Left ventricle myocardium inferior (tissue), 1 donor: Measurements from ENCODE around the gene RPN2. TPM values are rescaled to one million over a fixed set of nuclear protein-coding genes. Genes with fewer than 3 reads are reported as not detected.

Source experiments
- DNase-seq: peaks from one replicate; pipeline ENCODE4 v3.0.0-alpha.2; 2020
- H3K27ac ChIP-seq: fragments of 200-600 bp; replicated peaks from 2 replicates; pipeline ENCODE4 v1.8.0; 2021
- H3K27me3 ChIP-seq: fragments of 200-600 bp; 2 replicates; pipeline ENCODE4 v1.8.0; 2021; ENCODE audit warnings: low read depth
- H3K36me3 ChIP-seq: fragments of 200-600 bp; 2 replicates; pipeline ENCODE4 v1.8.0; 2021
- H3K4me1 ChIP-seq: fragments of 200-600 bp; 2 replicates; pipeline ENCODE4 v1.8.0; 2021
- H3K4me3 ChIP-seq: fragments of 200-600 bp; 2 replicates; pipeline ENCODE4 v1.8.0; 2021; ENCODE audit warnings: mild to moderate bottlenecking, moderate library complexity
- H3K9me3 ChIP-seq: fragments of 200-600 bp; replicated peaks from 2 replicates; pipeline ENCODE4 v1.8.0; 2021
- intact Hi-C: fragments of 100-400 bp; cut with micrococcal nuclease; formaldehyde crosslinking; loops from one replicate; pipeline ENCODE4 v1.11.0; 2022
- total RNA-seq: library from RNA; stranded (reverse); fragmentation: NEBNext Ultra II Directional; extraction: Animal tissue kit (Norgen Biotek cat#: 25700); gene quantifications from one replicate; pipeline ENCODE4 v1.2.1, GENCODE V29; 2021
- TF ChIP-seq, protein P1 (sequence below): fragments of 200-600 bp; IDR thresholded peaks from 2 replicates; pipeline ENCODE4 v1.8.0; 2021; ENCODE audit warnings: antibody characterized with exemption, mild to moderate bottlenecking, borderline replicate concordance
- donor health status: DM: no; HTN: yes; CAD: no; lungs with severe emphysema.

Gene RPN2
- total RNA-seq, 1 donor from 2014 or later, result 81.4 TPM

DNA sequence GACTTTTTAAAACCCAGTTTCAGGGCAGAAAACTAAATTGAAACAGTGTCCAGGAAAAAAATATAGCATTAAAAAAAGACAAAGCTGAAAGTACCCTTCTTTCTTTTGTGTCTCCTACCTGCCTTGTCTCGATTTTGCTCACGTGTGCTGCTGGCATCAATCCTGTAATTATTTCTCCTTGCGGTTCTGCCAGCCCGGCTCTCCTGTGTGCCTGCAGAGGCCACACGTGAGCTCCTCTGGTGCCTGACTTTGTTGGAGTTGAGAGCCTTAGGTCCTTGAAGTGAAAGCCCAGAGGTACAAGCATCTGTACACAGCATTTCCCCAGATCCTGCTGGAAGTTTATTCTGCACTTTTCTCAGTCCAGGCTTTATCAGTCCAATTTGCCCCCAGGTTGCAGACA lies 46.0 kb downstream of the RPN2 start:
- no peak overlapping the region for H3K4me3 ChIP-seq
- H3K36me3 ChIP-seq, result peaks cover 70% of the 10 kb centered on the region
- H3K4me1 ChIP-seq, result peaks cover 59% of the 10 kb centered on the region
- no peak for DNase-seq
- intact Hi-C loops, result no loop called here
- H3K27ac ChIP-seq, result no peak overlapping the region
- no peaks in the 10 kb centered on the region for H3K27me3 ChIP-seq
- TF ChIP-seq, protein P1, sequence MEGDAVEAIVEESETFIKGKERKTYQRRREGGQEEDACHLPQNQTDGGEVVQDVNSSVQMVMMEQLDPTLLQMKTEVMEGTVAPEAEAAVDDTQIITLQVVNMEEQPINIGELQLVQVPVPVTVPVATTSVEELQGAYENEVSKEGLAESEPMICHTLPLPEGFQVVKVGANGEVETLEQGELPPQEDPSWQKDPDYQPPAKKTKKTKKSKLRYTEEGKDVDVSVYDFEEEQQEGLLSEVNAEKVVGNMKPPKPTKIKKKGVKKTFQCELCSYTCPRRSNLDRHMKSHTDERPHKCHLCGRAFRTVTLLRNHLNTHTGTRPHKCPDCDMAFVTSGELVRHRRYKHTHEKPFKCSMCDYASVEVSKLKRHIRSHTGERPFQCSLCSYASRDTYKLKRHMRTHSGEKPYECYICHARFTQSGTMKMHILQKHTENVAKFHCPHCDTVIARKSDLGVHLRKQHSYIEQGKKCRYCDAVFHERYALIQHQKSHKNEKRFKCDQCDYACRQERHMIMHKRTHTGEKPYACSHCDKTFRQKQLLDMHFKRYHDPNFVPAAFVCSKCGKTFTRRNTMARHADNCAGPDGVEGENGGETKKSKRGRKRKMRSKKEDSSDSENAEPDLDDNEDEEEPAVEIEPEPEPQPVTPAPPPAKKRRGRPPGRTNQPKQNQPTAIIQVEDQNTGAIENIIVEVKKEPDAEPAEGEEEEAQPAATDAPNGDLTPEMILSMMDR, result no peak
- no peaks in the 10 kb centered on the region for H3K9me3 ChIP-seq

DNA sequence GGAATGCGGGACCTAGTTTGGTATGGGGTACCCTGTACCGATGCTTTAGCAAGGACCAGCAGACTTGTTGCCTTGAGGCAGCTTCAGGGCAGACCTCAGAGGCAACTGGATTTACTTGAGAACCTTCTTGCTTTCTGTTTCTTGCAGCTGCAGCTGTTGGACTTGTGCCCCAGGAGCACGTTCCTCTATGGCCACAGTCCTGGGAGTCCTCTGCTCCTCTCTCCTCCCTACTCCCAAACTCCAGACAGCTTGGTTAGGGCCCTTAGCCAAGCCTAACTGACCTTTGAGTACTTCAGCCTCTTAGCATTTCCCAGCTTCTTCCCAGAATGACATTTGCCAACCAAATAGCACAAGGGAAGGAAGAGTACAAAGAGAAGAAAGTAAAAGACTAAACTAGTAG lies 47.8 kb downstream of the RPN2 start:
- Histone ChIP-seq H3K27ac (peak overlapping the region; percentile 75), H3K9me3 (no peaks in the 10 kb centered on the region), H3K27me3 (no peaks in the 10 kb centered on the region), H3K4me1 (peaks cover 59% of the 10 kb centered on the region), H3K4me3 (no peak overlapping the region), H3K36me3 (peaks cover 88% of the 10 kb centered on the region)
- TF ChIP-seq, protein P1, result no peak
- intact Hi-C loops, result no loop called here
- DNase-seq, result peak; percentile 60

DNA sequence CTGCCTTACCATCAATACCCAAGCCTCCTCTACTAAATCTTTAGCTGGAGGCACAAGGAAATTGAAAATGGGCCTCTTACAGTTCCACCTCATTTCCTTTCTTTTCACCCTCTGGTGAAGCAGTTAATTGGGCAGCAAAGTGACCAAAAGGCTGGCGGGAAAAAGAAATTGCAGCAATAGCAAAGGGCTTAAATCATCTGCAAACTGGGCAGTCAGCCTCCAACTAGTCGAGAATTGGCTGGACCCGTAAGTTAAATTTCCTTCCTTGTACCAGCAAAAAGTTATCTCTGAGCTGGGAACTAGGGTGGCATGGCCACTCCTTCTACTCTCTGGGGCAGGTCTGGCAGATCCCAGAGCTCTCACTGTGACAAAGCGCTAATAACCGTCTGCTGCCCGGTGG lies 49.0 kb downstream of the RPN2 start:
- Histone ChIP-seq H3K4me1 (peaks cover 51% of the 10 kb centered on the region), H3K27me3 (no peaks in the 10 kb centered on the region), H3K9me3 (no peaks in the 10 kb centered on the region), H3K27ac (peak overlapping the region; percentile 75), H3K4me3 (no peak overlapping the region), H3K36me3 (peaks cover 99% of the 10 kb centered on the region)
- intact Hi-C loops, result no loop called here
- no peak for DNase-seq
- TF ChIP-seq, protein P1, result no peak

DNA sequence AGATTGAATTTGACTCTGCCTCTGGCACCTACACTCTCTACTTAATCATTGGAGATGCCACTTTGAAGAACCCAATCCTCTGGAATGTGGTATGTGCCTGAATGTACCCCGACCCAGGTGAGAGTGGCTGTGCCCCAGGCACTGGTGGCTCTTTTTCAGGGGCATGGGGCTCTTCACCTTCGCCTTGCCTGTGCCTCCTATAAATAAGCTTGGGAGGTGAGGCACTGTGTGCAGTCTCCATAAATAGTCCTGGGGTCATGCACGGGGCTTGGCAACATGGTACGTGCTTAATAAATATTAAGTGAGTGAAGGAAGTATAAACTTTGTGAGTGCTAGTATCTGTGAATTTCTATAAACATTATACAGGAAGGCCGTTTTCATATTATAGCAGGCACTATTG lies 49.5 kb downstream of the RPN2 start:
- Histone ChIP-seq H3K27ac (peak overlapping the region; percentile 75), H3K9me3 (no peaks in the 10 kb centered on the region), H3K27me3 (no peaks in the 10 kb centered on the region), H3K36me3 (peaks cover 99% of the 10 kb centered on the region), H3K4me3 (no peak overlapping the region), H3K4me1 (peaks cover 48% of the 10 kb centered on the region)
- peak; percentile 28 for DNase-seq
- TF ChIP-seq, protein P1, result no peak
- intact Hi-C loops, result no loop called here

DNA sequence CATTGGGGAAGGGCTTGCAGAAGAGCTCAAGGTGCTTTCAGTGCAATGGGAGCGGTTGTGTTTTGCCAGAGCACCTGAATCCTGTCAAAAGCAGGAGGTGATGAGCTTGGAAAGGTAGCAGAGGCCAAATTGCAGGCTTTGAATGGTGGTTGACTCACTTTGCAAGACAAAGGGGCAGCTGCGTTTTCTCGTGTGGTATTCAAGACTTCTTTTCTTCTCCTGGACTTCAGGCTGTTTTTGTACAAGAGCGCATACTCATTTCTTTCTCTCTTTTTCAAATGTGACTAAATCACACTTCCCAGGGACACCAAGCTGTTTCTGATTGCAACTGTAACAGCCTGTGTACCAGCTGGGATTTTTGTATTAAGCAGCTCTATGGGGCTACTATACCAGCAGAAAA lies 50.2 kb downstream of the RPN2 start:
- peaks cover 46% of the 10 kb centered on the region for H3K4me1 ChIP-seq
- H3K4me3 ChIP-seq, result no peak overlapping the region
- H3K27ac ChIP-seq, result peak overlapping the region; percentile 75
- peaks cover 100% of the 10 kb centered on the region for H3K36me3 ChIP-seq
- DNase-seq, result no peak
- no peaks in the 10 kb centered on the region for H3K27me3 ChIP-seq
- intact Hi-C loops, result no loop called here
- H3K9me3 ChIP-seq, result no peaks in the 10 kb centered on the region
- TF ChIP-seq, protein P1, result no peak

DNA sequence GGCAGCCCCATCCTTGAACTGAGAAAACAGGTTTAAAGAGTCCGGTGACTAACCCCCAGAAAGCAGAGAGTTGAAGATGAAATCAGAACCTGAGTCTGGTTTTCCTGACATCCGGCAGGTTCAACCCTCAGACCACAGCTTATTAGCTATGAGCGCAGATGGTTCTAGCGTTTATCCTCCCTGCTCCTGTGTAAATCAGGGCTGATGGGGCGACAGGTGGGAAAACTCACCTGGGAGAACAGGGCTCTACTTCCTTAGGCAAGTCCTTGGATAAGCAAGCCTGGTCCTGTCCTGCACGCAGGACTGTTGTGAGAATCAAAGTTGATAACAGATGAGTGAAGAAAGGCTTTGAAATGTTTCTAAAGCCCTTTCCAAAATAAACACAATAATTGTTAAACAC lies 51.1 kb downstream of the RPN2 start:
- Histone ChIP-seq H3K27ac (no peak overlapping the region), H3K36me3 (peaks cover 100% of the 10 kb centered on the region), H3K4me3 (no peak overlapping the region), H3K4me1 (peaks cover 44% of the 10 kb centered on the region), H3K27me3 (no peaks in the 10 kb centered on the region), H3K9me3 (no peaks in the 10 kb centered on the region)
- TF ChIP-seq, protein P1, result no peak
- intact Hi-C loops, result no loop called here
- no peak for DNase-seq
